Endothelial cell of umbilical vein (primary cell): ENCODE data around the gene RBM33. TPM values are rescaled to one million over a fixed set of nuclear protein-coding genes. Genes with fewer than 3 reads are reported as not detected.

ENCODE experiments used
- BruUV-seq: library from RNA; stranded (reverse); fragments of 400-500 nt; replicated peaks from 2 replicates; lab custom pipeline; 2021; lab: Mats Ljungman, UMichigan
- CTCF ChIA-PET: fragments of 300-600, 350-600 bp; sonication (Branson Sonifier 250); formaldehyde crosslinking; loops from one replicate; lab custom pipeline; 2021; ENCODE audit warnings: antibody characterized with exemption, inconsistent platforms; lab: Charles Lee
- POLR2A ChIA-PET: fragments of 300-600, 350-600 bp; sonication (Branson Sonifier 250); formaldehyde crosslinking; loops from one replicate; lab custom pipeline; 2021; ENCODE audit warnings: antibody characterized with exemption, inconsistent platforms; lab: Charles Lee
- DNase-seq: peaks from one replicate; pipeline ENCODE4 v3.0.0-alpha.2; 2011; ENCODE audit warnings: low read depth, low spot score
- FAIRE-seq: peaks from 2 replicates; lab custom pipeline; 2011; peaks lifted over from hg19 to GRCh38; lab: Jason Lieb, UNC
- H2AFZ ChIP-seq: 2 replicates; pipeline ENCODE4 v1.6.0; 2012; ENCODE audit warnings: low read depth, low read length, control low read depth, inconsistent platforms
- H3K27ac ChIP-seq: 2 replicates; pipeline ENCODE4 v1.5.1; 2011; ENCODE audit warnings: low read depth, mild to moderate bottlenecking, control low read depth, low read length, moderate library complexity; ENCODE audit not compliant: insufficient read depth
- H3K27me3 ChIP-seq, 2 experiments: 2 replicates each; pipeline versions ENCODE4 v1.6.0 to v1.6.1; 2011; ENCODE audit warnings: low read length in 2 of 2, mixed read lengths in 1 of 2; ENCODE audit not compliant: control insufficient read depth in 2 of 2, insufficient read depth in 2 of 2
- H3K36me3 ChIP-seq, 2 experiments: 2 replicates in 1 of 2; 3 replicates in 1 of 2; pipeline ENCODE4 v1.5.1; 2011; ENCODE audit warnings: low read length in 2 of 2, mild to moderate bottlenecking in 1 of 2, moderate library complexity in 1 of 2; ENCODE audit not compliant: control insufficient read depth in 2 of 2, insufficient read depth in 2 of 2; ENCODE audit errors: extremely low read depth in 1 of 2
- H3K4me1 ChIP-seq: 3 replicates; pipeline ENCODE4 v1.5.1; 2011; ENCODE audit warnings: mild to moderate bottlenecking, low read length; ENCODE audit not compliant: control insufficient read depth, insufficient read depth; ENCODE audit errors: extremely low read depth
- H3K4me2 ChIP-seq: 2 replicates; pipeline ENCODE4 v1.6.1; 2011; ENCODE audit warnings: low read length, control low read depth, mixed read lengths; ENCODE audit not compliant: insufficient read depth
- H3K4me3 ChIP-seq, 3 experiments: fragments of 200-600 bp in 1 of 3; sonication (generic), shearing (Covaris generic) in 1 of 3; replicated peaks in 1 of 3; 2 replicates each; pipeline ENCODE4 v1.5.1; 2011 to 2016; ENCODE audit warnings: control low read depth in 3 of 3, low read length in 3 of 3, mild to moderate bottlenecking in 2 of 3, inconsistent platforms in 1 of 3, low read depth in 1 of 3, moderate library complexity in 1 of 3; ENCODE audit not compliant: insufficient read depth in 1 of 3
- H3K79me2 ChIP-seq: 2 replicates; pipeline ENCODE4 v1.6.0; 2012; ENCODE audit warnings: low read length, inconsistent platforms; ENCODE audit not compliant: control insufficient read depth, insufficient read depth
- H3K9ac ChIP-seq: replicated peaks from 2 replicates; pipeline ENCODE3; 2011; ENCODE audit warnings: low read length, control low read depth; ENCODE audit not compliant: insufficient read depth; ENCODE audit errors: extremely low read depth
- H3K9me1 ChIP-seq: replicated peaks from 3 replicates; pipeline ENCODE4 v1.6.0; 2011; ENCODE audit warnings: mild to moderate bottlenecking, low read length; ENCODE audit not compliant: control insufficient read depth, insufficient read depth; ENCODE audit errors: extremely low read depth
- H3K9me3 ChIP-seq: replicated peaks from 2 replicates; pipeline ENCODE4 v1.5.1; 2012; ENCODE audit warnings: low read length, inconsistent platforms; ENCODE audit not compliant: control insufficient read depth, insufficient read depth
- H4K20me1 ChIP-seq: replicated peaks from 2 replicates; pipeline ENCODE3; 2011; ENCODE audit warnings: mild to moderate bottlenecking, low read length; ENCODE audit not compliant: control insufficient read depth, insufficient read depth; ENCODE audit errors: extremely low read depth
- CTCF ChIP-seq, 2 donors: IDR thresholded peaks; 1 replicate in 1 of 2; 2 replicates in 1 of 2; pipeline ENCODE4 v1.5.1; 2011; ENCODE audit warnings: low read length in 2 of 2, mild to moderate bottlenecking in 2 of 2, moderate library complexity in 2 of 2, control low read depth in 1 of 2, inconsistent platforms in 1 of 2, low read depth in 1 of 2; ENCODE audit not compliant: insufficient read depth in 1 of 2; ENCODE audit errors: extremely low read depth in 1 of 2
- EZH2 ChIP-seq: IDR thresholded peaks from 2 replicates; pipeline ENCODE4 v1.6.1; 2012; ENCODE audit warnings: borderline replicate concordance, low read depth, mild to moderate bottlenecking, moderate library complexity, low read length, inconsistent platforms; ENCODE audit not compliant: severe bottlenecking
- FOS ChIP-seq: IDR thresholded peaks from 2 replicates; pipeline ENCODE4 v1.6.1; 2011; ENCODE audit warnings: mild to moderate bottlenecking, low read length, moderate library complexity, borderline replicate concordance; ENCODE audit not compliant: insufficient read depth
- GATA2 ChIP-seq: IDR thresholded peaks from 2 replicates; pipeline ENCODE4 v1.7.0; 2011; ENCODE audit warnings: low read depth, mild to moderate bottlenecking, moderate library complexity, mixed read lengths, low read length; ENCODE audit not compliant: insufficient read length, insufficient read depth
- JUN ChIP-seq: IDR thresholded peaks from 2 replicates; pipeline ENCODE4 v1.6.1; 2011; ENCODE audit warnings: borderline replicate concordance, low read depth; ENCODE audit not compliant: insufficient read length, insufficient read depth
- MAX ChIP-seq: IDR thresholded peaks from 2 replicates; pipeline ENCODE4 v1.6.1; 2011; ENCODE audit not compliant: insufficient read depth, insufficient read length
- MYC ChIP-seq: IDR thresholded peaks from one replicate; pipeline ENCODE4 v1.6.1; 2011; ENCODE audit warnings: mild to moderate bottlenecking, low read depth, low read length
- POLR2A ChIP-seq: IDR thresholded peaks from 2 replicates; pipeline ENCODE4 v1.6.1; 2012; ENCODE audit warnings: low read depth, mild to moderate bottlenecking, control low read depth, low read length
- POLR2AphosphoS5 ChIP-seq: IDR thresholded peaks from 2 replicates; pipeline ENCODE4 v1.6.1; 2012; ENCODE audit warnings: low read depth, mild to moderate bottlenecking, control low read depth, low read length, moderate library complexity; ENCODE audit not compliant: insufficient read depth
- dilution Hi-C: fragments of 300-500 bp; cut with MboI; formaldehyde crosslinking; loops from one replicate; pipeline ENCODE4 v1.15.0; 2019; ENCODE audit warnings: low sequenced_read_pairs; ENCODE audit not compliant: extremely low pct_ligation_motif_present
- intact Hi-C: fragments of 100-400 bp; cut with micrococcal nuclease; formaldehyde crosslinking; loops from one replicate; pipeline ENCODE4 v1.10.0; 2022
- polyA plus RNA-seq, 4 experiments: library from polyadenylated mRNA; depleted of rRNA in 3 of 4; stranded (reverse) in 3 of 4; unstranded in 1 of 4; fragments of >200 nt; gene quantifications; 2 replicates each; pipeline versions ENCODE4 v1.2.1 to v1.2.3, GENCODE V29; 2011 to 2012; ENCODE audit warnings: missing spikeins in 1 of 4
- total RNA-seq: library from RNA; stranded (reverse); gene quantifications from 2 replicates; pipeline ENCODE4 v1.2.3, GENCODE V29; 2021

RBM33 gene
- total and polyA plus RNA-seq, 2 donors (not counting 3 experiments of a cell fraction or from before 2014, with no cell fraction given): 16.2 to 68.2 TPM

- H3K36me3 ChIP-seq: no peaks in the 10 kb centered on the region
- FAIRE-seq (no peak), DNase-seq (no peak)
- CTCF ChIA-PET: interaction anchor here (0.9 to 3.0 kb wide), 2 partner anchors 8 to 95 kb away, joined by 3 to 14 read pairs; no protein-coding TSS in a partner anchor
- H3K9ac ChIP-seq: no peak overlapping the region
- intact Hi-C loops: loop anchor here (2.0 kb wide), 1 partner anchor 17 kb away; no protein-coding TSS in a partner anchor
- no peaks in the 10 kb centered on the region for H3K9me1 ChIP-seq
- no peak overlapping the region for H3K27ac ChIP-seq
- H3K79me2 ChIP-seq: peaks cover 81% of the 10 kb centered on the region
- no peak overlapping the region for H2AFZ ChIP-seq
- dilution Hi-C loops: no loop called here
- H3K4me2 ChIP-seq: no peak overlapping the region
- no peak for TF ChIP-seq MAX
- TF ChIP-seq EZH2: no peak
- TF ChIP-seq JUN: no peak
- no peak for TF ChIP-seq POLR2AphosphoS5
- TF ChIP-seq CTCF (IDR thresholded peaks at IDR 0.05; ENCODE audit: extremely low read depth in 1 of 2, insufficient read depth in 1 of 2, low read depth in 1 of 2, low read length in 2 of 2): no peak
- no peak for TF ChIP-seq GATA2
- TF ChIP-seq POLR2A: no peak
- no peak for TF ChIP-seq FOS
- TF ChIP-seq MYC: no peak
- POLR2A ChIA-PET: no interaction called here
- no peaks in the 10 kb centered on the region for H3K27me3 ChIP-seq
- H3K9me3 ChIP-seq: no peaks in the 10 kb centered on the region
- no peak overlapping the region for H3K4me3 ChIP-seq
- no TSS peak for BruUV-seq
- H4K20me1 ChIP-seq: peaks cover 13% of the 10 kb centered on the region
- H3K4me1 ChIP-seq: peaks cover 10% of the 10 kb centered on the region
Measured at GRCh38 chr7:155693826-155694225, 49.4 kb downstream of the RBM33 start.
